HS-5 (cell line): Measurements from ENCODE around the gene SERTM2.

Experiments used
- DNase-seq: peaks from one replicate; pipeline ENCODE4 v3.0.0-alpha.2; 2012; ENCODE audit warnings: low read depth

Gene SERTM2

DNA sequence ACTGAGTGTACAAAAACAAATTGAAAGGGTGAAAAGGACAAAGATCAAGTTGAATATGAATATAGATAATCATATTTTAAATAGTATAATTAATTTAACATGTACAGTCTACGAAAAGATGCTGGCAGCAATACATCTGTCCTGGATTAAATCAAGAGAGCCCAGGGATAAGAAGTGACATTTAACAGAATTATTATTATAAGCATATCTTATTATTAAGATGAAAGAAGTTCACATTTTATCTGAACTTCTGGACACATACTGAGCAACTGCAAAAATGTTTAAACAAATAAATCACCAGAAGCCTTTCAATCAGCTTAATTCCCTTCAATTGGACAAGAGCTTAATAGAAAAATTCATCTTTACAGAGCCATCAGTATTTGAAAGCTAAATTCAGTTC, 50.4 kb downstream of the SERTM2 start:
- no peak for DNase-seq

DNA sequence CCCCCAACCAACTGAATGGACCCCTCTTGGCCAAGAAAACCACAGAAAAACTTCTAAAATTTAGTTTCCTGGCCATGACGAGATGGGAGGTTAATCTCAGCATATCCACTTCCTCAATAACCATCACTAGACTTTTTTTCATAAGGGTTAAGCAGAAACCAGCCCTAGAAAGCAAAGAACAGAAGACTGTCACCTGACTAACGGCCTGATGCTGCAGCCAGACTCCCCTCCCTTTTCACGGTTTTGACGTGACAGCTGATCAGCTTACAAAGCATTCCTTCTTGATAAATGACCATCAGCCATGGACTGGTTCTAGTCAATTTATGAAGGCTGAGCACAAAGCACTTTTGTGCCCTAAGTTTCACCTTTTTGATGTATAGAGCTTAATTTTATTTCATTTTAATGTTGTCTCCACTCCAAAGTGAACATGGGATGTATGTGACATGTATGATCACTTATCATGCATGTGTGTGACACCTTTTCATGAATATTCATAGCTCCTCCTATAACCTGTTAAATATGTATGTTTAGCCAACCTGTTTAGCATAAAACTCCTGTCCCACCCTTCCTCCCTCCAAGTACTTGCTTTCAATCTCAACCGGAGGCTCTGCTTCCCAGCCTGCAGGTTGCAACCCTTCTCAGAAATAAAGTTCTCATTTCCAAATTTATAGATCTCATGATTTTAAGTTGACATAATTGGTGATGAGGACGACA, 56.3 kb downstream of the SERTM2 start:
- DNase-seq: no peak

DNA sequence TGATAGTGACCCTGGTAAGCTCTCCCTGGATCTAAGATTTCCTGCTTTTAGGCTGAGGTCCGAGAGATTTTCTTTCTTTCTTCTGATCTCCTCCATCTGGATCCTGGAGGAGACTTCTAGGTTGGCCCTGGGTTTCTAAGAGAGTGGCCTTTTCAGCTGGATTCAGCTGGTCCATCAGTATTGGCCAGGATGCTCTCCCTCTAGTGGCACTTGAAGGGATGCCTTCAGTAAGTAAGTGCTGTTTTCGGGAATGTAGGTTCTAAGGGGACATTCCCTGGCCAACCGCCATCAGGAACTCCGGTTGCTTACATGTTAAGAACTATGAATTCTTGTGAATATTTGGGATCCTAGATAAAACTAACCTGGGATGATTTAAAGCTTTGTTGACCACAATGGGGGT, 56.9 kb downstream of the SERTM2 start:
- no peak for DNase-seq

DNA sequence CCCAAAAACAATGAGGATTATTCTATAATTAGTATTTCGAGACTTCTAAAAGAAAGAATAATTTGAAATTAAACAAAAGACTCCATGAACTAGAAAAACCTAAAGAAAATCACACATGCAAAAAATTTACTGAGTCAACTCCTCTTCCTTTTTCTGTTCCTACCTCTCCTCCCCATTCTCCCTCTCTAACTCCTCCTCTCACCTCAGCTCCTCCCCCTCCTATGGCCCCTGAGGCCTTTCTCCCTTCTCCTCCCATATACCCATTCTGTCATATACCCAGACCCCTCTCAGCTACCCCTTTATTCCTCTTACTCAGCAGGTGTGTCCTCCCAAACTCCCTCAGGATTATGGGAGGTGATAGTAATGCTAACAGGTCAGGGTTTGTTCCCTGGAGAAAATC, 57.4 kb downstream of the SERTM2 start:
- no peak for DNase-seq
